Gastrocnemius medialis (tissue), 4 donors: ENCODE data around the gene HIBCH.

Source experiments
- POLR2A ChIP-seq, 2 donors: fragments of 450-650 bp; IDR thresholded peaks; one replicate each; pipeline ENCODE4 v1.6.1; 2017; ENCODE audit warnings: antibody characterized with exemption in 2 of 2, mild to moderate bottlenecking in 2 of 2, moderate library complexity in 2 of 2
- TF ChIP-seq, protein P1 (sequence below), 5 experiments: fragments of 450-650 bp in 3 of 5; fragments of 200-600 bp in 2 of 5; sonication (generic) in 2 of 5; IDR thresholded peaks in 4 of 5; conservative IDR thresholded peaks in 1 of 5; 1 replicate in 4 of 5; 2 replicates in 1 of 5; pipeline ENCODE4 v1.5.1; 2016 to 2019; ENCODE audit warnings: antibody characterized with exemption in 5 of 5, mild to moderate bottlenecking in 3 of 5, moderate library complexity in 3 of 5

GRCh38 chr2:190318514-190318913 lies 1.1 kb downstream of the HIBCH start:
- TF ChIP-seq, protein P1, sequence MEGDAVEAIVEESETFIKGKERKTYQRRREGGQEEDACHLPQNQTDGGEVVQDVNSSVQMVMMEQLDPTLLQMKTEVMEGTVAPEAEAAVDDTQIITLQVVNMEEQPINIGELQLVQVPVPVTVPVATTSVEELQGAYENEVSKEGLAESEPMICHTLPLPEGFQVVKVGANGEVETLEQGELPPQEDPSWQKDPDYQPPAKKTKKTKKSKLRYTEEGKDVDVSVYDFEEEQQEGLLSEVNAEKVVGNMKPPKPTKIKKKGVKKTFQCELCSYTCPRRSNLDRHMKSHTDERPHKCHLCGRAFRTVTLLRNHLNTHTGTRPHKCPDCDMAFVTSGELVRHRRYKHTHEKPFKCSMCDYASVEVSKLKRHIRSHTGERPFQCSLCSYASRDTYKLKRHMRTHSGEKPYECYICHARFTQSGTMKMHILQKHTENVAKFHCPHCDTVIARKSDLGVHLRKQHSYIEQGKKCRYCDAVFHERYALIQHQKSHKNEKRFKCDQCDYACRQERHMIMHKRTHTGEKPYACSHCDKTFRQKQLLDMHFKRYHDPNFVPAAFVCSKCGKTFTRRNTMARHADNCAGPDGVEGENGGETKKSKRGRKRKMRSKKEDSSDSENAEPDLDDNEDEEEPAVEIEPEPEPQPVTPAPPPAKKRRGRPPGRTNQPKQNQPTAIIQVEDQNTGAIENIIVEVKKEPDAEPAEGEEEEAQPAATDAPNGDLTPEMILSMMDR (IDR thresholded peaks at IDR 0.05 in 4 of 5, conservative IDR thresholded peaks at IDR 0.05 in 1 of 5): no peak
- no peak for TF ChIP-seq POLR2A (IDR thresholded peaks at IDR 0.05)
